HCT116 (cell line): ENCODE measurements around the gene RNF182. TPM values are rescaled to one million over a fixed set of nuclear protein-coding genes. Genes with fewer than 3 reads are reported as not detected.

Experiments used
- ATAC-seq: fragments of 200-7000 bp; cut with Tn5 transposase; 2 replicates; pipeline ENCODE4 v1.9.1; 2020; ENCODE audit warnings: mild to moderate bottlenecking, moderate library complexity
- BruUV-seq: library from RNA; stranded (reverse); fragments of 400-500 nt; replicated peaks from 2 replicates; lab custom pipeline; 2021; lab: Mats Ljungman, UMichigan
- CTCF ChIA-PET: fragments of 300-600 bp; sonication (Branson Sonifier 250); formaldehyde crosslinking; loops from one replicate; lab custom pipeline; 2021; ENCODE audit warnings: antibody characterized with exemption; lab: Charles Lee
- POLR2A ChIA-PET: fragments of 300-600, 350-600 bp; sonication (Branson Sonifier 250); formaldehyde crosslinking; loops from one replicate; lab custom pipeline; 2021; ENCODE audit warnings: antibody characterized with exemption; lab: Charles Lee
- RAD21 ChIA-PET, 2 experiments: fragments of 300-600 bp; sonication (Branson Sonifier 250); formaldehyde crosslinking; loops; one replicate each; lab custom pipeline; 2023; ENCODE audit warnings: low total read pairs in 2 of 2; ENCODE audit not compliant: uncharacterized antibody in 2 of 2, unreplicated experiment in 2 of 2, low non-redundant PET in 1 of 2; lab: Charles Lee
- DNase-seq: peaks from one replicate; pipeline ENCODE4 v3.0.0-alpha.2; 2010; ENCODE audit warnings: low read depth, low spot score
- H2AFZ ChIP-seq: fragments of 200-600 bp; shearing (Covaris generic), sonication (generic); 2 replicates; pipeline ENCODE4 v1.6.1; 2017; ENCODE audit warnings: low read depth, mixed run types, mixed read lengths, antibody characterized with exemption, low read length; ENCODE audit not compliant: poor library complexity, severe bottlenecking
- H3K27ac ChIP-seq: 2 replicates; pipeline ENCODE4 v1.5.1; 2012; ENCODE audit warnings: low read depth, low read length
- H3K27me3 ChIP-seq: fragments of 200-600 bp; sonication (generic); 2 replicates; pipeline ENCODE4 v1.6.1; 2016; ENCODE audit warnings: mixed run types, low read length, mixed read lengths; ENCODE audit not compliant: insufficient read depth
- H3K36me3 ChIP-seq, 2 experiments: fragments of 200-500 bp in 1 of 2; fragments of 200-600 bp in 1 of 2; sonication (Bioruptor generic) in 1 of 2; sonication (generic) in 1 of 2; 2 replicates each; pipeline versions ENCODE4 v1.5.1 to v1.6.1; 2014 to 2016; ENCODE audit warnings: low read length in 2 of 2, inconsistent platforms in 1 of 2, mixed read lengths in 1 of 2, mixed run types in 1 of 2; ENCODE audit not compliant: insufficient read depth in 2 of 2, control insufficient read depth in 1 of 2
- H3K4me1 ChIP-seq, 2 experiments: fragments of 200-600 bp in 1 of 2; sonication (generic) in 1 of 2; 2 replicates each; pipeline versions ENCODE4 v1.5.1 to v1.6.1; 2012 to 2017; ENCODE audit warnings: low read length in 2 of 2, inconsistent platforms in 1 of 2, mild to moderate bottlenecking in 1 of 2, mixed read lengths in 1 of 2, mixed run types in 1 of 2, moderate library complexity in 1 of 2; ENCODE audit not compliant: insufficient read depth in 2 of 2, control insufficient read depth in 1 of 2
- H3K4me2 ChIP-seq: fragments of 200-600 bp; sonication (generic); 2 replicates; pipeline ENCODE4 v1.6.1; 2017; ENCODE audit warnings: mixed run types, low read length, mixed read lengths
- H3K4me3 ChIP-seq, 2 experiments: fragments of 200-600 bp in 1 of 2; sonication (generic) in 1 of 2; replicated peaks in 1 of 2; 2 replicates each; pipeline ENCODE4 v1.5.1; 2011 to 2016; ENCODE audit warnings: low read length in 2 of 2, control low read depth in 1 of 2, low read depth in 1 of 2, mild to moderate bottlenecking in 1 of 2, mixed read lengths in 1 of 2, mixed run types in 1 of 2
- H3K79me2 ChIP-seq: fragments of 200-600 bp; sonication (generic); 2 replicates; pipeline ENCODE4 v1.6.1; 2017; ENCODE audit warnings: mild to moderate bottlenecking, mixed run types, low read length, moderate library complexity, mixed read lengths; ENCODE audit not compliant: insufficient read depth
- H3K9ac ChIP-seq: fragments of 200-600 bp; sonication (generic); 2 replicates; pipeline ENCODE4 v1.6.1; 2016; ENCODE audit warnings: low read length, mixed read lengths
- H3K9me2 ChIP-seq: fragments of 200-600 bp; sonication (generic), shearing (Covaris generic); 2 replicates; pipeline ENCODE4 v1.6.1; 2017; ENCODE audit warnings: mixed run types, mild to moderate bottlenecking, moderate library complexity; ENCODE audit not compliant: insufficient read depth
- H3K9me3 ChIP-seq, 2 experiments: fragments of 200-500 bp in 1 of 2; fragments of 200-600 bp in 1 of 2; sonication (Bioruptor generic) in 1 of 2; sonication (generic) in 1 of 2; 2 replicates each; pipeline ENCODE4 v1.6.1; 2014 to 2017; ENCODE audit warnings: low read length in 2 of 2, mixed read lengths in 2 of 2, inconsistent platforms in 1 of 2, low read depth in 1 of 2, mild to moderate bottlenecking in 1 of 2, mixed run types in 1 of 2, moderate library complexity in 1 of 2; ENCODE audit not compliant: control insufficient read depth in 1 of 2, insufficient read depth in 1 of 2
- H4K20me1 ChIP-seq: fragments of 200-600 bp; sonication (generic), shearing (Covaris generic); 2 replicates; pipeline ENCODE4 v1.6.1; 2017; ENCODE audit warnings: mixed run types, mild to moderate bottlenecking, moderate library complexity; ENCODE audit not compliant: insufficient read depth
- CBX3 ChIP-seq: IDR thresholded peaks from 2 replicates; pipeline ENCODE4 v1.6.1; 2012; ENCODE audit warnings: low read depth
- CEBPB ChIP-seq: IDR thresholded peaks from 2 replicates; pipeline ENCODE4 v1.6.1; 2012; ENCODE audit warnings: low read depth
- ELF1 ChIP-seq: IDR thresholded peaks from 2 replicates; pipeline ENCODE4 v1.6.1; 2012; ENCODE audit warnings: low read depth, borderline replicate concordance
- EZH2 ChIP-seq: fragments of 200-600 bp; sonication (generic); IDR thresholded peaks from 2 replicates; pipeline ENCODE4 v1.6.1; 2017; ENCODE audit warnings: antibody characterized with exemption, mixed run types
- FOSL1 ChIP-seq: IDR thresholded peaks from 2 replicates; pipeline ENCODE4 v1.6.1; 2012; ENCODE audit warnings: low read depth
- JUND ChIP-seq: IDR thresholded peaks from 2 replicates; pipeline ENCODE4 v1.6.1; 2012
- POLR2A ChIP-seq: IDR thresholded peaks from 2 replicates; pipeline ENCODE4 v1.7.0; 2011; ENCODE audit warnings: borderline replicate concordance; ENCODE audit not compliant: insufficient read depth, insufficient read length; ENCODE audit errors: extremely low read depth
- POLR2AphosphoS5 ChIP-seq: IDR thresholded peaks from 2 replicates; pipeline ENCODE4 v1.6.1; 2011; ENCODE audit warnings: mild to moderate bottlenecking, low read depth, low read length, moderate library complexity
- RAD21 ChIP-seq: IDR thresholded peaks from 2 replicates; pipeline ENCODE4 v1.6.1; 2012; ENCODE audit warnings: low read depth, mild to moderate bottlenecking
- SIN3A ChIP-seq: IDR thresholded peaks from 2 replicates; pipeline ENCODE4 v1.6.1; 2012; ENCODE audit warnings: low read depth
- SP1 ChIP-seq: IDR thresholded peaks from 2 replicates; pipeline ENCODE4 v1.6.1; 2012; ENCODE audit warnings: low read depth
- SRF ChIP-seq: IDR thresholded peaks from 2 replicates; pipeline ENCODE4 v1.6.1; 2012; ENCODE audit warnings: low read depth
- YY1 ChIP-seq: IDR thresholded peaks from 2 replicates; pipeline ENCODE4 v1.6.1; 2011; ENCODE audit warnings: low read length, low read depth, moderate library complexity, mild to moderate bottlenecking; ENCODE audit not compliant: insufficient replicate concordance; ENCODE audit errors: extremely low read depth
- ZFX ChIP-seq: fragments of 450-650 bp; IDR thresholded peaks from 2 replicates; pipeline ENCODE4 v1.6.1; 2017
- intact Hi-C: fragments of 100-400 bp; cut with micrococcal nuclease; formaldehyde crosslinking; loops from 2 replicates; pipeline ENCODE4 v1.10.0; 2022
- total RNA-seq: library from RNA; stranded (reverse); gene quantifications from one replicate; pipeline ENCODE4 v1.2.1, GENCODE V29; 2021; ENCODE audit not compliant: unreplicated experiment
- TF ChIP-seq, protein P1 (sequence below), 3 experiments: fragments of 200-600 bp in 1 of 3; sonication (generic) in 1 of 3; IDR thresholded peaks in 2 of 3; conservative IDR thresholded peaks in 1 of 3; 2 replicates each; pipeline ENCODE4 v1.5.1; 2012 to 2017; ENCODE audit warnings: low read depth in 2 of 3, low read length in 2 of 3, antibody characterized with exemption in 1 of 3, borderline replicate concordance in 1 of 3, control low read depth in 1 of 3, mild to moderate bottlenecking in 1 of 3, mixed read lengths in 1 of 3, mixed run types in 1 of 3, moderate library complexity in 1 of 3; ENCODE audit not compliant: insufficient read depth in 1 of 3
- TF ChIP-seq, protein P2 (sequence below): IDR thresholded peaks from 2 replicates; pipeline ENCODE4 v1.6.1; 2012; ENCODE audit warnings: low read depth
- TF ChIP-seq, protein P3 (sequence below): IDR thresholded peaks from 2 replicates; pipeline ENCODE4 v1.6.1; 2012
- TF ChIP-seq, protein P4 (sequence below): IDR thresholded peaks from 2 replicates; pipeline ENCODE4 v1.6.1; 2011; ENCODE audit warnings: mild to moderate bottlenecking, low read length, moderate library complexity; ENCODE audit not compliant: insufficient replicate concordance; ENCODE audit errors: extremely low read depth
- TF ChIP-seq, protein P5 (sequence below): IDR thresholded peaks from 2 replicates; pipeline ENCODE4 v1.6.1; 2012

RNF182 gene
- total RNA-seq, 1 experiment from 2014 or later, result 6.5 TPM

DNA sequence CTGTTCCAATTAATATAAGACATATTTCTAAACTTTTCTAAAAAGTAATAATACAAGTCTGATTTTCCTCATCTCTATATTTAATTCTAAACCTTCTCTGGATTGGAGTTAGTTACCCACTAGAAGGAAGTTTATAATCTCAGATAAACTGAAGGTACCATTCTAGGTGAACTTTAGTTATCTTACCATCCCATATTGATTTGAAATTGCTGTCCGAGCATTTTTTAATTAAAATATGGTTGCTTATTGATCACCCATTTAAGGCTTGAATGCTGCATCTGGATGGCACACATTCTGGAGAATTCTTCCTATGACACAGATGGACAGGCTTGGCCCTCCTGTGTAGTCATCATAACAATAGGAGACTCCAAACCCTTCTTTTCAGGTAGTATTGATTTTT lies 8.0 kb downstream of the RNF182 start:
- H3K36me3 ChIP-seq, result no peaks in the 10 kb centered on the region
- ATAC-seq (no peak), DNase-seq (no peak)
- no peak overlapping the region for H3K4me2 ChIP-seq
- H3K27ac ChIP-seq, result no peak overlapping the region
- RAD21 ChIA-PET, result no interaction called here
- POLR2A ChIA-PET, result no interaction called here
- H4K20me1 ChIP-seq, result no peaks in the 10 kb centered on the region
- H2AFZ ChIP-seq, result no peak overlapping the region
- BruUV-seq, result no TSS peak
- H3K27me3 ChIP-seq, result no peaks in the 10 kb centered on the region
- no peaks in the 10 kb centered on the region for H3K4me1 ChIP-seq
- intact Hi-C loops, result no loop called here
- H3K9ac ChIP-seq, result no peak overlapping the region
- no peak for TF ChIP-seq POLR2A
- TF ChIP-seq, protein P1, sequence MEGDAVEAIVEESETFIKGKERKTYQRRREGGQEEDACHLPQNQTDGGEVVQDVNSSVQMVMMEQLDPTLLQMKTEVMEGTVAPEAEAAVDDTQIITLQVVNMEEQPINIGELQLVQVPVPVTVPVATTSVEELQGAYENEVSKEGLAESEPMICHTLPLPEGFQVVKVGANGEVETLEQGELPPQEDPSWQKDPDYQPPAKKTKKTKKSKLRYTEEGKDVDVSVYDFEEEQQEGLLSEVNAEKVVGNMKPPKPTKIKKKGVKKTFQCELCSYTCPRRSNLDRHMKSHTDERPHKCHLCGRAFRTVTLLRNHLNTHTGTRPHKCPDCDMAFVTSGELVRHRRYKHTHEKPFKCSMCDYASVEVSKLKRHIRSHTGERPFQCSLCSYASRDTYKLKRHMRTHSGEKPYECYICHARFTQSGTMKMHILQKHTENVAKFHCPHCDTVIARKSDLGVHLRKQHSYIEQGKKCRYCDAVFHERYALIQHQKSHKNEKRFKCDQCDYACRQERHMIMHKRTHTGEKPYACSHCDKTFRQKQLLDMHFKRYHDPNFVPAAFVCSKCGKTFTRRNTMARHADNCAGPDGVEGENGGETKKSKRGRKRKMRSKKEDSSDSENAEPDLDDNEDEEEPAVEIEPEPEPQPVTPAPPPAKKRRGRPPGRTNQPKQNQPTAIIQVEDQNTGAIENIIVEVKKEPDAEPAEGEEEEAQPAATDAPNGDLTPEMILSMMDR (IDR thresholded peaks at IDR 0.05 in 2 of 3, conservative IDR thresholded peaks at IDR 0.05 in 1 of 3; ENCODE audit: borderline replicate concordance in 1 of 3, insufficient read depth in 1 of 3, low read depth in 2 of 3, low read length in 2 of 3), result no peak
- TF ChIP-seq, protein P2, sequence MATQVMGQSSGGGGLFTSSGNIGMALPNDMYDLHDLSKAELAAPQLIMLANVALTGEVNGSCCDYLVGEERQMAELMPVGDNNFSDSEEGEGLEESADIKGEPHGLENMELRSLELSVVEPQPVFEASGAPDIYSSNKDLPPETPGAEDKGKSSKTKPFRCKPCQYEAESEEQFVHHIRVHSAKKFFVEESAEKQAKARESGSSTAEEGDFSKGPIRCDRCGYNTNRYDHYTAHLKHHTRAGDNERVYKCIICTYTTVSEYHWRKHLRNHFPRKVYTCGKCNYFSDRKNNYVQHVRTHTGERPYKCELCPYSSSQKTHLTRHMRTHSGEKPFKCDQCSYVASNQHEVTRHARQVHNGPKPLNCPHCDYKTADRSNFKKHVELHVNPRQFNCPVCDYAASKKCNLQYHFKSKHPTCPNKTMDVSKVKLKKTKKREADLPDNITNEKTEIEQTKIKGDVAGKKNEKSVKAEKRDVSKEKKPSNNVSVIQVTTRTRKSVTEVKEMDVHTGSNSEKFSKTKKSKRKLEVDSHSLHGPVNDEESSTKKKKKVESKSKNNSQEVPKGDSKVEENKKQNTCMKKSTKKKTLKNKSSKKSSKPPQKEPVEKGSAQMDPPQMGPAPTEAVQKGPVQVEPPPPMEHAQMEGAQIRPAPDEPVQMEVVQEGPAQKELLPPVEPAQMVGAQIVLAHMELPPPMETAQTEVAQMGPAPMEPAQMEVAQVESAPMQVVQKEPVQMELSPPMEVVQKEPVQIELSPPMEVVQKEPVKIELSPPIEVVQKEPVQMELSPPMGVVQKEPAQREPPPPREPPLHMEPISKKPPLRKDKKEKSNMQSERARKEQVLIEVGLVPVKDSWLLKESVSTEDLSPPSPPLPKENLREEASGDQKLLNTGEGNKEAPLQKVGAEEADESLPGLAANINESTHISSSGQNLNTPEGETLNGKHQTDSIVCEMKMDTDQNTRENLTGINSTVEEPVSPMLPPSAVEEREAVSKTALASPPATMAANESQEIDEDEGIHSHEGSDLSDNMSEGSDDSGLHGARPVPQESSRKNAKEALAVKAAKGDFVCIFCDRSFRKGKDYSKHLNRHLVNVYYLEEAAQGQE, result no peak
- no peak for TF ChIP-seq POLR2AphosphoS5
- TF ChIP-seq EZH2, result no peak
- no peak for TF ChIP-seq ELF1
- TF ChIP-seq, protein P3, sequence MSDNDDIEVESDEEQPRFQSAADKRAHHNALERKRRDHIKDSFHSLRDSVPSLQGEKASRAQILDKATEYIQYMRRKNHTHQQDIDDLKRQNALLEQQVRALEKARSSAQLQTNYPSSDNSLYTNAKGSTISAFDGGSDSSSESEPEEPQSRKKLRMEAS, result no peak
- TF ChIP-seq SRF, result no peak
- no peak for TF ChIP-seq JUND
- TF ChIP-seq SP1, result no peak
- no peak for TF ChIP-seq ZFX
- no peak for TF ChIP-seq CEBPB
- no peak for TF ChIP-seq SIN3A
- no peak for TF ChIP-seq RAD21
- TF ChIP-seq, protein P4, sequence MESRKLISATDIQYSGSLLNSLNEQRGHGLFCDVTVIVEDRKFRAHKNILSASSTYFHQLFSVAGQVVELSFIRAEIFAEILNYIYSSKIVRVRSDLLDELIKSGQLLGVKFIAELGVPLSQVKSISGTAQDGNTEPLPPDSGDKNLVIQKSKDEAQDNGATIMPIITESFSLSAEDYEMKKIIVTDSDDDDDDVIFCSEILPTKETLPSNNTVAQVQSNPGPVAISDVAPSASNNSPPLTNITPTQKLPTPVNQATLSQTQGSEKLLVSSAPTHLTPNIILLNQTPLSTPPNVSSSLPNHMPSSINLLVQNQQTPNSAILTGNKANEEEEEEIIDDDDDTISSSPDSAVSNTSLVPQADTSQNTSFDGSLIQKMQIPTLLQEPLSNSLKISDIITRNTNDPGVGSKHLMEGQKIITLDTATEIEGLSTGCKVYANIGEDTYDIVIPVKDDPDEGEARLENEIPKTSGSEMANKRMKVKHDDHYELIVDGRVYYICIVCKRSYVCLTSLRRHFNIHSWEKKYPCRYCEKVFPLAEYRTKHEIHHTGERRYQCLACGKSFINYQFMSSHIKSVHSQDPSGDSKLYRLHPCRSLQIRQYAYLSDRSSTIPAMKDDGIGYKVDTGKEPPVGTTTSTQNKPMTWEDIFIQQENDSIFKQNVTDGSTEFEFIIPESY, result no peak
- no peak for TF ChIP-seq YY1
- TF ChIP-seq, protein P5, sequence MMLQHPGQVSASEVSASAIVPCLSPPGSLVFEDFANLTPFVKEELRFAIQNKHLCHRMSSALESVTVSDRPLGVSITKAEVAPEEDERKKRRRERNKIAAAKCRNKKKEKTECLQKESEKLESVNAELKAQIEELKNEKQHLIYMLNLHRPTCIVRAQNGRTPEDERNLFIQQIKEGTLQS, result no peak
- TF ChIP-seq FOSL1, result no peak
- TF ChIP-seq CBX3, result no peak
- CTCF ChIA-PET, result no interaction called here
- H3K9me3 ChIP-seq, result no peaks in the 10 kb centered on the region
- H3K9me2 ChIP-seq, result no peaks in the 10 kb centered on the region
- H3K79me2 ChIP-seq, result no peaks in the 10 kb centered on the region
- H3K4me3 ChIP-seq, result no peak overlapping the region
